Keratinocyte (primary cell): ENCODE measurements around the gene GDF11. TPM values are rescaled to one million over a fixed set of nuclear protein-coding genes. Genes with fewer than 3 reads are reported as not detected.

ENCODE experiments used
- DNase-seq: peaks from one replicate; pipeline ENCODE4 v3.0.0-alpha.2; 2011; ENCODE audit warnings: low read depth, missing footprints, low spot score
- FAIRE-seq: peaks from 2 replicates; lab custom pipeline; 2011; peaks lifted over from hg19 to GRCh38; lab: Jason Lieb, UNC
- H2AFZ ChIP-seq: 2 replicates; pipeline ENCODE4 v1.6.0; 2012; ENCODE audit warnings: low read length, control low read depth, inconsistent platforms; ENCODE audit not compliant: control insufficient read depth
- H3K27ac ChIP-seq: 2 replicates; pipeline ENCODE4 v1.5.1; 2011; ENCODE audit warnings: low read length; ENCODE audit not compliant: control insufficient read depth, insufficient read depth
- H3K27me3 ChIP-seq: 3 replicates; pipeline ENCODE4 v1.6.0; 2011; ENCODE audit warnings: low read length; ENCODE audit not compliant: control insufficient read depth, insufficient read depth; ENCODE audit errors: extremely low read depth
- H3K36me3 ChIP-seq, 2 experiments: 2 replicates in 1 of 2; 3 replicates in 1 of 2; pipeline ENCODE4 v1.5.1; 2011; ENCODE audit warnings: low read length in 2 of 2, mild to moderate bottlenecking in 1 of 2; ENCODE audit not compliant: control insufficient read depth in 2 of 2, insufficient read depth in 2 of 2; ENCODE audit errors: extremely low read depth in 1 of 2
- H3K4me1 ChIP-seq: 3 replicates; pipeline ENCODE4 v1.5.1; 2011; ENCODE audit warnings: low read length; ENCODE audit not compliant: control insufficient read depth, insufficient read depth; ENCODE audit errors: extremely low read depth
- H3K4me2 ChIP-seq: 3 replicates; pipeline ENCODE4 v1.6.0; 2011; ENCODE audit warnings: low read depth, low read length; ENCODE audit not compliant: control insufficient read depth, insufficient read depth; ENCODE audit errors: extremely low read depth
- H3K4me3 ChIP-seq, 3 experiments: fragments of 200-600 bp in 1 of 3; sonication (generic) in 1 of 3; 2 replicates in 2 of 3; 3 replicates in 1 of 3; pipeline ENCODE4 v1.5.1; 2011 to 2016; ENCODE audit warnings: low read length in 3 of 3, mild to moderate bottlenecking in 3 of 3, control low read depth in 2 of 3, inconsistent platforms in 1 of 3, low read depth in 1 of 3, mixed read lengths in 1 of 3, mixed run types in 1 of 3, moderate library complexity in 1 of 3; ENCODE audit not compliant: control insufficient read depth in 2 of 3, insufficient read depth in 2 of 3; ENCODE audit errors: extremely low read depth in 1 of 3
- H3K79me2 ChIP-seq: 2 replicates; pipeline ENCODE4 v1.6.0; 2012; ENCODE audit warnings: low read length; ENCODE audit not compliant: control insufficient read depth, insufficient read depth
- H3K9ac ChIP-seq: 3 replicates; pipeline ENCODE4 v1.6.0; 2011; ENCODE audit warnings: low read length; ENCODE audit not compliant: control insufficient read depth, insufficient read depth; ENCODE audit errors: extremely low read depth
- H3K9me1 ChIP-seq: 3 replicates; pipeline ENCODE4 v1.6.0; 2011; ENCODE audit warnings: low read length; ENCODE audit not compliant: control insufficient read depth, insufficient read depth; ENCODE audit errors: extremely low read depth
- H3K9me3 ChIP-seq: 2 replicates; pipeline ENCODE4 v1.5.1; 2012; ENCODE audit warnings: low read depth, low read length; ENCODE audit not compliant: control insufficient read depth
- H4K20me1 ChIP-seq: 3 replicates; pipeline ENCODE4 v1.6.0; 2011; ENCODE audit warnings: low read length; ENCODE audit not compliant: control insufficient read depth, insufficient read depth; ENCODE audit errors: extremely low read depth
- CTCF ChIP-seq, 3 experiments: IDR thresholded peaks in 1 of 3; conservative IDR thresholded peaks in 1 of 3; optimal IDR thresholded peaks in 1 of 3; 2 replicates in 2 of 3; 3 replicates in 1 of 3; pipeline versions ENCODE3 to v1.5.1; 2011; ENCODE audit warnings: low read length in 3 of 3, mild to moderate bottlenecking in 3 of 3, moderate library complexity in 2 of 3, control low read depth in 1 of 3, inconsistent platforms in 1 of 3; ENCODE audit not compliant: insufficient read depth in 2 of 3; ENCODE audit errors: extremely low read depth in 1 of 3
- EZH2 ChIP-seq: IDR thresholded peaks from one replicate; pipeline ENCODE4 v1.6.1; 2012; ENCODE audit warnings: inconsistent platforms, mild to moderate bottlenecking, low read length, moderate library complexity
- dilution Hi-C: fragments of 300-500 bp; cut with MboI; formaldehyde crosslinking; loops from one replicate; pipeline ENCODE4 v1.7.0; 2020; ENCODE audit warnings: low sequenced_read_pairs; ENCODE audit not compliant: extremely low pct_ligation_motif_present
- polyA plus RNA-seq, 5 experiments: library from polyadenylated mRNA; depleted of rRNA in 3 of 5; stranded (reverse) in 3 of 5; stranded (forward) in 1 of 5; unstranded in 1 of 5; fragments of >200 nt; gene quantifications; 1 replicate in 1 of 5; 2 replicates in 3 of 5; 3 replicates in 1 of 5; pipeline versions ENCODE4 v1.2.1 to v1.2.3, GENCODE V29; 2011 to 2012; ENCODE audit warnings: missing spikeins in 2 of 5, low read depth in 1 of 5, low replicate concordance in 1 of 5

Gene GDF11
- polyA plus RNA-seq, 1 donor (not counting 4 experiments of a cell fraction or from before 2014, with no cell fraction given), result 2.7 TPM

- no peak for FAIRE-seq
Observed at GRCh38 chr12:55760663-55761062, 17.7 kb downstream of the GDF11 start.

GRCh38 chr12:55762646-55763045 is 19.7 kb downstream of the GDF11 start:
- no peak for DNase-seq
- Histone ChIP-seq H3K9ac (no peak overlapping the region), H3K4me3 (no peak overlapping the region), H3K79me2 (peaks cover 6% of the 10 kb centered on the region), H4K20me1 (no peaks in the 10 kb centered on the region), H3K4me2 (no peak overlapping the region), H3K4me1 (no peaks in the 10 kb centered on the region), H3K27ac (no peak overlapping the region), H3K27me3 (no peaks in the 10 kb centered on the region), H3K36me3 (peaks cover 11 to 15% of the 10 kb centered on the region in 2 experiments), H3K9me3 (no peaks in the 10 kb centered on the region), H2AFZ (no peak overlapping the region), H3K9me1 (no peaks in the 10 kb centered on the region)
- dilution Hi-C loops, result no loop called here
- no peak for FAIRE-seq
- TF ChIP-seq EZH2 (no peak), CTCF (optimal IDR thresholded peaks at IDR 0.05 in 1 of 3, IDR thresholded peaks at IDR 0.05 in 1 of 3, conservative IDR thresholded peaks at IDR 0.05 in 1 of 3; ENCODE audit: extremely low read depth in 1 of 3, insufficient read depth in 2 of 3, low read length in 3 of 3) (no peak)

More at GRCh38 chr12:55760663-55761062, 17.7 kb downstream of the GDF11 start:
- dilution Hi-C loops, result no loop called here
- TF ChIP-seq EZH2, result no peak
- TF ChIP-seq CTCF (optimal IDR thresholded peaks at IDR 0.05 in 1 of 3, IDR thresholded peaks at IDR 0.05 in 1 of 3, conservative IDR thresholded peaks at IDR 0.05 in 1 of 3; ENCODE audit: extremely low read depth in 1 of 3, insufficient read depth in 2 of 3, low read length in 3 of 3), result no peak
- Histone ChIP-seq H3K27me3 (no peaks in the 10 kb centered on the region), H3K4me1 (no peaks in the 10 kb centered on the region), H3K9ac (no peak overlapping the region), H3K36me3 (peaks cover 11 to 17% of the 10 kb centered on the region in 2 experiments), H3K4me3 (no peak overlapping the region), H3K79me2 (peaks cover 3% of the 10 kb centered on the region), H2AFZ (no peak overlapping the region), H3K27ac (no peak overlapping the region), H4K20me1 (no peaks in the 10 kb centered on the region), H3K9me3 (no peaks in the 10 kb centered on the region), H3K9me1 (no peaks in the 10 kb centered on the region), H3K4me2 (no peak overlapping the region)
- DNase-seq, result no peak
